ENCODE data around the gene ISCU. TPM values are rescaled to one million over a fixed set of nuclear protein-coding genes. Genes with fewer than 3 reads are reported as not detected.

The ISCU gene
- total RNA-seq, 4 donors from 2014 or later, result 113 to 155 (median 130) TPM

DNA sequence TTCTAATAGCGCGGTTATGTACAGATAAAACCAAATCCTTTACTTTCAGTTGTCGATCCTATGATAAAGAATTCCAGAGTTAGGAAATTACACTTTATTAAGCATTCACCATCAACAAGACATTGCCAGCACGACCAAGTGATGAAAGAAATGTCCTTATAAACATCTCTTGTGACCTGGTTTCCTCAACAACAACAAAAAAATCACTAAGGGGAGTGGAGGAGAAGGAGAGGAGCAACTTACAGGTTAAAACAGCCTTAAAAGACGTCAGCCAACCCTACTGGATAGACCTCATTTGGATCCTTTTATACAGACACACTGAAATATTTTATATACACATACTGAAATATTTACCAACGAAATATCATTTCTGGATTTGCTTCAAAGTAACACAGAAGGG, 24.2 kb upstream of the ISCU start:
- intact Hi-C loops (cut with DNase I; ENCODE audit: low total_unique reads), result no loop called here

DNA sequence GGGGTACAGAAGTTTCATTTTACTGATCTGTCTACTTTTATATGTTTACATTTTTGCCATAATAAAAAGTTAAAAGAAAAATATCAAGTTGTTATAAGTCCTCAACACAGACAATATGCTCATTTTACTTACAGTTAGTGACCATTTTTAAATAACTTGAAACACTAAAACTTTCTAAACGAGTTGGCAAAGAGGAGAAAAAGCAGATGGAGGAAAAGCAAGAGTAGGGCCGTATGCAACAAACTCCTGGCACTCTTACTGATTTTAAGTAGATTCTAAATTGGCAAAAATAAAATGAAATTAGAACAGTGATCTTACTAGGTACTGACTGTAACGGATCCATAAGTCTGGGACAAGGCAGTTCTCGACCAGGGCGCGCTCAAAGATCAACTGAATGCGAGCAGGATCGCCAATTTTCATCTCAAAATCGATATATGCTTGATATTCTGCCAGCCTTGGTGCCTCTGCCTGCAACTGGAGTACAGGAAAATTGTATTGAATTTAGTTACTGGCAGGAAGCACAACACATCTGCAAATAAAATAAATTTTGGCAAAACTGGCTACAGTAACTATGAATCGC, 23.7 kb upstream of the ISCU start:
- Histone ChIP-seq H3K27me3 (no peaks in the 10 kb centered on the region), H3K36me3 (peaks cover 0 to 50% (median 25%) of the 10 kb centered on the region in 4 donors), H3K9me3 (no peaks in the 10 kb centered on the region), H3K27ac (no peak overlapping the region), H3K4me3 (no peak overlapping the region), H3K4me1 (no peaks in the 10 kb centered on the region)
- intact Hi-C loops (cut with DNase I; ENCODE audit: low total_unique reads), result no loop called here
- TF ChIP-seq POLR2AphosphoS5 (IDR thresholded peaks at IDR 0.05) (no peak), POLR2A (IDR thresholded peaks at IDR 0.05) (no peak), EP300 (IDR thresholded peaks at IDR 0.05; ENCODE audit: low read depth) (no peak)
- TF ChIP-seq, protein P1, sequence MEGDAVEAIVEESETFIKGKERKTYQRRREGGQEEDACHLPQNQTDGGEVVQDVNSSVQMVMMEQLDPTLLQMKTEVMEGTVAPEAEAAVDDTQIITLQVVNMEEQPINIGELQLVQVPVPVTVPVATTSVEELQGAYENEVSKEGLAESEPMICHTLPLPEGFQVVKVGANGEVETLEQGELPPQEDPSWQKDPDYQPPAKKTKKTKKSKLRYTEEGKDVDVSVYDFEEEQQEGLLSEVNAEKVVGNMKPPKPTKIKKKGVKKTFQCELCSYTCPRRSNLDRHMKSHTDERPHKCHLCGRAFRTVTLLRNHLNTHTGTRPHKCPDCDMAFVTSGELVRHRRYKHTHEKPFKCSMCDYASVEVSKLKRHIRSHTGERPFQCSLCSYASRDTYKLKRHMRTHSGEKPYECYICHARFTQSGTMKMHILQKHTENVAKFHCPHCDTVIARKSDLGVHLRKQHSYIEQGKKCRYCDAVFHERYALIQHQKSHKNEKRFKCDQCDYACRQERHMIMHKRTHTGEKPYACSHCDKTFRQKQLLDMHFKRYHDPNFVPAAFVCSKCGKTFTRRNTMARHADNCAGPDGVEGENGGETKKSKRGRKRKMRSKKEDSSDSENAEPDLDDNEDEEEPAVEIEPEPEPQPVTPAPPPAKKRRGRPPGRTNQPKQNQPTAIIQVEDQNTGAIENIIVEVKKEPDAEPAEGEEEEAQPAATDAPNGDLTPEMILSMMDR (IDR thresholded peaks at IDR 0.05), result no peak
- in situ Hi-C loops (cut with MboI; ENCODE audit: low pct_ligation_motif_present in 1 of 4, low pct_unique_long_range_greater_than_20kb in 1 of 4, low sequenced_read_pairs in 3 of 4), result no loop called here
- no peak for DNase-seq
- WGBS, 2 donors (ENCODE audit: low coverage in 1 of 2), result 88 to 91% methylated on average over 10 of the region's 10 CpGs

More for the DNA sequence above, 24.2 kb upstream of the ISCU start:
- in situ Hi-C loops (cut with MboI; ENCODE audit: low pct_ligation_motif_present in 1 of 4, low pct_unique_long_range_greater_than_20kb in 1 of 4, low sequenced_read_pairs in 3 of 4), result no loop called here
- no peak overlapping the region for H3K4me3 ChIP-seq
- H3K27me3 ChIP-seq, result no peaks in the 10 kb centered on the region
- H3K9me3 ChIP-seq, result no peaks in the 10 kb centered on the region
- peaks cover 0 to 54% (median 23%) of the 10 kb centered on the region in 4 donors for H3K36me3 ChIP-seq
- TF ChIP-seq EP300 (IDR thresholded peaks at IDR 0.05; ENCODE audit: low read depth) (no peak), POLR2AphosphoS5 (IDR thresholded peaks at IDR 0.05) (no peak), POLR2A (IDR thresholded peaks at IDR 0.05) (no peak)
- TF ChIP-seq, protein P1 (IDR thresholded peaks at IDR 0.05), result no peak
- no peak for DNase-seq
- H3K27ac ChIP-seq, result no peak overlapping the region
- no peaks in the 10 kb centered on the region for H3K4me1 ChIP-seq
- WGBS, 2 donors (ENCODE audit: low coverage in 1 of 2), result 78 to 90% methylated on average over 3 to 6 of the region's 6 CpGs

DNA sequence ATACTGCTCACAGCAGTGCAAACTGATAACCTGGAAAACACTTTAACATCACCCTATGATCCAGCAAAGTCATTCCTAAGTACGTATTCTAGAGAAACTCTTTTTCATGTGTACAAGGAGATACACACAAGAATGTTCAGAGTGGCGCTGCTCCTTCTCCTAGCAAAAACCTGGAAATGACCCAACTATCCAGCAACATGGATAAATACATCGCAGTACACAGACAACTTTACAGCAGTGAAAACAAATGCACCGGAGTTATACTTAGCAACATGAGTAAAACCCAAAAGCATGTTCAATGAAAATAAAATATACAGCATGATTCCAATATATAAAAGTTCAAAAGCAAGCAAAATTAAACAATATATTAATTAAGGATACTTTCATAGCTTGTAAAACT, 20.1 kb upstream of the ISCU start:
- Histone ChIP-seq H3K27ac (no peak overlapping the region), H3K27me3 (no peaks in the 10 kb centered on the region), H3K36me3 (peaks cover 0 to 48% (median 20%) of the 10 kb centered on the region in 4 donors), H3K9me3 (no peaks in the 10 kb centered on the region), H3K4me3 (no peak overlapping the region), H3K4me1 (no peaks in the 10 kb centered on the region)
- TF ChIP-seq POLR2A (IDR thresholded peaks at IDR 0.05) (no peak), POLR2AphosphoS5 (IDR thresholded peaks at IDR 0.05) (no peak), EP300 (IDR thresholded peaks at IDR 0.05; ENCODE audit: low read depth) (no peak)
- TF ChIP-seq, protein P1 (IDR thresholded peaks at IDR 0.05), result no peak
- WGBS, 2 donors (ENCODE audit: low coverage in 1 of 2), result 71 to 80% methylated on average over 4 of the region's 4 CpGs
- in situ Hi-C loops (cut with MboI; ENCODE audit: low pct_ligation_motif_present in 1 of 4, low pct_unique_long_range_greater_than_20kb in 1 of 4, low sequenced_read_pairs in 3 of 4) (no loop called here), intact Hi-C loops (cut with DNase I; ENCODE audit: low total_unique reads) (no loop called here)
- DNase-seq, result no peak

DNA sequence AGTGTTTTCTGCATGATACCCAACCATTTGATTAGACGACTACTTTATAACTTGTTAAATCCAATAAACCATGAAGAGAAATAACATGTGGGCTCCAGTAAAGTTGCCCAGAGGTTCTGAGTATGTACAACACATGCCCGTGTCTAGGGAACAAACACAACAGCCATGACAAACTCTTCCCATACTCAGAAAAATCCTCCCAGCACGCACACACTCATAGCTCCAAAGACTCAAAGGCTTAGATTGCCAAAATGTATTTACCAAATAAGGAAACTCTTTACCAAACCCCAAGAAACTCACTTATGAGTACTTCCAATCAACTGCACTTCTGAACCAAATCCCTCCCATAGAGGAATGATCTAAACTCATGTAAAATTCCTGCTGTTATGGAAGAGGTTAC, 18.7 kb upstream of the ISCU start:
- Histone ChIP-seq H3K27ac (no peak overlapping the region), H3K4me1 (no peaks in the 10 kb centered on the region), H3K27me3 (no peaks in the 10 kb centered on the region), H3K36me3 (peaks cover 0 to 46% (median 18%) of the 10 kb centered on the region in 4 donors), H3K9me3 (no peaks in the 10 kb centered on the region), H3K4me3 (no peak overlapping the region)
- intact Hi-C loops (cut with DNase I; ENCODE audit: low total_unique reads), result no loop called here
- WGBS, 2 donors (ENCODE audit: low coverage in 1 of 2), result 89% methylated on average over 3 of the region's 3 CpGs; no CpG with 5 or more reads in 1 of the 2 donors
- no peak for DNase-seq
- in situ Hi-C loops (cut with MboI; ENCODE audit: low pct_ligation_motif_present in 1 of 4, low pct_unique_long_range_greater_than_20kb in 1 of 4, low sequenced_read_pairs in 3 of 4), result no loop called here
- TF ChIP-seq POLR2AphosphoS5 (IDR thresholded peaks at IDR 0.05) (no peak), EP300 (IDR thresholded peaks at IDR 0.05; ENCODE audit: low read depth) (no peak), POLR2A (IDR thresholded peaks at IDR 0.05) (no peak)
- TF ChIP-seq, protein P1 (IDR thresholded peaks at IDR 0.05), result no peak
